Activated T-cell treated with anti-CD3 and anti-CD28 coated beads, Interleukin-2, amount 50 U/mL, for 48 hours (primary cell): ENCODE results near the gene GUCA2A.

Experiments
- DNase-seq, 2 experiments: peaks; one replicate each; pipeline ENCODE4 v3.0.0-alpha.2; 2020

Gene GUCA2A

DNA sequence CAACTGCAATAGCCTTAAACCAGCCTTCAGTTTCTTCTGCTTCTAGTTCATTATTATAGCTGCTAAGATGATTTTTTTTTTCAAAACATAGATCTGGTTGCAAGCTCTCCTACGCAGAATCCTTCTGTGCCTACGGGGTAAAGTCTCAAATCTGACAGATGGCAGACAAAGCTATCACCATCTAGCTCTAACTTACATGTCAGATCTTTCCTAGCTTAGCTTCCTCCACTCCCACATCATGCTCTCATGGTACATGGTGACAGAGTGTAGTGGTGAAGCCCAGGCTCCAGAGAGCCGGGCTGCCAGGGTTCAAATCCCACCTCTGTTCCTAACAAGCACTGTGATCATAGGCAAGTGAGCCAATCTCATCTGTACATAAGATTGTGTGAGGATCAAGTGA, 35.6 kb downstream of the GUCA2A start:
- no peak for DNase-seq

GRCh38 chr1:42128499-42128898, 36.0 kb downstream of the GUCA2A start:
- no peak for DNase-seq

DNA sequence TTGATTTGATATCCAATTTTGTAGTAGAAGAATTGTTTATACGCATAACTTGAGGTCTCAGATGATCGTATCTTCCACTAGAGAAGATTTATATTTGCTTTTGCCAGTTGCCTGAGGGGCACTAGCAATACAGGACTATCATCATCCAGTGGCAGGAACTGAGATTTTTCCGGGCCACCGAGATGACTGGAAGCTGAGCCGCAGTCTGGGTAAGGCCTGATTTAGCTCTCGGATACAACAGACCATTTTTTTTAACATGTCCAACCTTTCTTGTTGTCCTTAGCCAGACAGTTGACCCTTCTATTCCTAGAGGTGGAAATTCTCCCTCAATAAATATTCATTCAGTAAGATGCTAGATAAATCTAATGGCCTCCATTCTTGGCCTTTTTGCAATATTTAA, 36.8 kb downstream of the GUCA2A start:
- DNase-seq, result no peak

- DNase-seq, result no peak
These were observed 39.0 kb downstream of the GUCA2A start for GRCh38 chr1:42125552-42125951.

DNA sequence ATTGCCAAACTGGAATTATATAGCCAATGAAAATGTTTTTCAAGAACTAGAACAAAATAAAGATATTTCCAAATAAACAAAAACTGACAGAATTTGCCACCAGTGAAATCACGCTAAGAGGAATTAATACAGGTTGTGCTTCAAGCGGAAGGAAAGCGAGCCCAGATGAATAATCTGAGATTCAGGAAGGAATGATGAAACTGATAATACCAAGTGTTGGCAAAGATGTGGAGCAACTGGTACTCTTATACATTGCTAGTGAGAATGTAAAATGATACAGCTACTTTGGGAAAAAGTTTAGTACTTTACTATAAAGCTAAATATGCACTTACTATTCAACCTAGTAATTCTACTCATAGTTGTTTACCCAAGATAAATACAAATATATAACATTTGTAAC, 42.1 kb downstream of the GUCA2A start:
- DNase-seq, result no peak

GRCh38 chr1:42118125-42118524, 46.4 kb downstream of the GUCA2A start:
- DNase-seq, result no peak

GRCh38 chr1:42117214-42117613, 47.3 kb downstream of the GUCA2A start:
- no peak for DNase-seq

DNA sequence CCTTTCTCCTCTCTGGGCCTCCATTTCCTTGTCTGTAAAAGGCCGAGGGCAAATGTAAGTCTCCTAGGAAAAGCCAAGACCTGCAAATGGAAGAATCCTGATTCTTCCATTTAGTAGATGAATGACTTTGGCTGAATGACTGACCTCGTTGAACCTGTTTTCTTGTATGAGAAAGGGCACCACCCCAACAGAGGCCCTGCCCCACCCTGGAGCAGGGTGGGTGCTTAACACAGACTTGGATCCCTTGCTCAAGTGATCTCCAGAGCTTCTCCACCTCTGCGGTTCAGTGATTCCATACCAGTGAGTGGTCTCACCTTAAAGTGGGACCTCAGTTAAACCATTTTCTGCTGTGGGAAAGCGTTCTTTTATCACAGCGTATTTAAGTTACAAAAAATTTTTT, 50.3 kb downstream of the GUCA2A start:
- no peak for DNase-seq
